ENCODE results near the gene ZFYVE28.

GRCh38 chr4:2337896-2338295 lies 80.5 kb downstream of the ZFYVE28 start:
- TF ChIP-seq, protein P1, sequence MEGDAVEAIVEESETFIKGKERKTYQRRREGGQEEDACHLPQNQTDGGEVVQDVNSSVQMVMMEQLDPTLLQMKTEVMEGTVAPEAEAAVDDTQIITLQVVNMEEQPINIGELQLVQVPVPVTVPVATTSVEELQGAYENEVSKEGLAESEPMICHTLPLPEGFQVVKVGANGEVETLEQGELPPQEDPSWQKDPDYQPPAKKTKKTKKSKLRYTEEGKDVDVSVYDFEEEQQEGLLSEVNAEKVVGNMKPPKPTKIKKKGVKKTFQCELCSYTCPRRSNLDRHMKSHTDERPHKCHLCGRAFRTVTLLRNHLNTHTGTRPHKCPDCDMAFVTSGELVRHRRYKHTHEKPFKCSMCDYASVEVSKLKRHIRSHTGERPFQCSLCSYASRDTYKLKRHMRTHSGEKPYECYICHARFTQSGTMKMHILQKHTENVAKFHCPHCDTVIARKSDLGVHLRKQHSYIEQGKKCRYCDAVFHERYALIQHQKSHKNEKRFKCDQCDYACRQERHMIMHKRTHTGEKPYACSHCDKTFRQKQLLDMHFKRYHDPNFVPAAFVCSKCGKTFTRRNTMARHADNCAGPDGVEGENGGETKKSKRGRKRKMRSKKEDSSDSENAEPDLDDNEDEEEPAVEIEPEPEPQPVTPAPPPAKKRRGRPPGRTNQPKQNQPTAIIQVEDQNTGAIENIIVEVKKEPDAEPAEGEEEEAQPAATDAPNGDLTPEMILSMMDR (IDR thresholded peaks at IDR 0.05; ENCODE audit: insufficient read depth, low read length, poor library complexity, severe bottlenecking), result no peak
- TF ChIP-seq EZH2phosphoT487 (conservative IDR thresholded peaks at IDR 0.05; ENCODE audit: low read length), result no peak

All from SU-DHL-6 (cell line).